K562 (cell line): ENCODE results near the gene COX15. TPM values are rescaled to one million over a fixed set of nuclear protein-coding genes. Genes with fewer than 3 reads are reported as not detected.

ENCODE experiments used
- ATAC-seq: fragments of 200-7000 bp; cut with Tn5 transposase; 3 replicates; pipeline ENCODE4 v1.9.1; 2020; ENCODE audit warnings: moderate library complexity
- BruUV-seq: library from RNA; stranded (reverse); fragments of 400-500 nt; replicated peaks from 2 replicates; lab custom pipeline; 2021; lab: Mats Ljungman, UMichigan
- CTCF ChIA-PET: fragments of 300-600 bp; formaldehyde crosslinking; extraction: SDS; loops from one replicate; lab custom pipeline; 2021; ENCODE audit warnings: low intra/inter-chr PET ratio; lab: Yijun Ruan, JAX
- POLR2A ChIA-PET: fragments of 300-600, 350-650 bp; sonication (Branson Sonifier 250); formaldehyde crosslinking; extraction: SDS; loops from one replicate; lab custom pipeline; 2021; ENCODE audit warnings: antibody characterized with exemption, inconsistent platforms; lab: Yijun Ruan, JAX
- DNase-seq, 4 experiments: peaks; one replicate each; pipeline versions ENCODE4 v3.0.0 to v3.0.0-alpha.2; 2011 to 2018; ENCODE audit warnings: low spot score in 3 of 4, mixed read lengths in 3 of 4; ENCODE audit errors: extremely low read depth in 1 of 4
- FAIRE-seq: peaks from 2 replicates; lab custom pipeline; 2011; peaks lifted over from hg19 to GRCh38; lab: Jason Lieb, UNC
- H2AFZ ChIP-seq: 2 replicates; pipeline ENCODE4 v1.6.0; 2011; ENCODE audit warnings: low read depth, low read length, control low read depth, inconsistent platforms
- H3K27ac ChIP-seq: fragments of 200-600 bp; 3 replicates; pipeline ENCODE4 v1.8.0; 2011; ENCODE audit warnings: low read depth, mild to moderate bottlenecking, control low read depth, inconsistent platforms, low read length, moderate library complexity, mixed read lengths; ENCODE audit errors: extremely low read depth
- H3K27me3 ChIP-seq, 2 experiments: fragments of 300-600 bp in 1 of 2; 2 replicates in 1 of 2; 3 replicates in 1 of 2; pipeline versions ENCODE4 v1.6.0 to v1.8.0; 2011; ENCODE audit warnings: inconsistent platforms in 2 of 2, low read length in 2 of 2, mild to moderate bottlenecking in 1 of 2, mixed read lengths in 1 of 2, moderate library complexity in 1 of 2; ENCODE audit not compliant: control insufficient read depth in 2 of 2, insufficient read depth in 2 of 2
- H3K36me3 ChIP-seq: fragments of 300-600 bp; 3 replicates; pipeline ENCODE4 v1.8.0; 2011; ENCODE audit warnings: mild to moderate bottlenecking, low read length, inconsistent platforms; ENCODE audit not compliant: control insufficient read depth, insufficient read depth
- H3K4me1 ChIP-seq, 2 experiments: fragments of 200-600 bp in 1 of 2; replicated peaks in 1 of 2; 2 replicates in 1 of 2; 3 replicates in 1 of 2; pipeline versions ENCODE4 v1.5.1 to v1.8.0; 2011; ENCODE audit warnings: inconsistent platforms in 2 of 2, low read length in 2 of 2, mild to moderate bottlenecking in 1 of 2, mixed read lengths in 1 of 2, moderate library complexity in 1 of 2; ENCODE audit not compliant: control insufficient read depth in 2 of 2, insufficient read depth in 2 of 2
- H3K4me2 ChIP-seq: 2 replicates; pipeline ENCODE4 v1.6.1; 2011; ENCODE audit warnings: low read length, control low read depth, inconsistent platforms, mixed read lengths; ENCODE audit not compliant: insufficient read depth
- H3K4me3 ChIP-seq: fragments of 200-600 bp; sonication (generic), shearing (Covaris generic); 2 replicates; pipeline ENCODE4 v1.5.1; 2016; ENCODE audit warnings: control low read depth, inconsistent platforms
- H3K79me2 ChIP-seq: fragments of 200-600 bp; 3 replicates; pipeline ENCODE4 v1.8.0; 2011; ENCODE audit warnings: low read length, inconsistent platforms; ENCODE audit not compliant: control insufficient read depth, insufficient read depth
- H3K9ac ChIP-seq, 2 experiments: 2 replicates each; pipeline versions ENCODE4 v1.6.0 to v1.6.1; 2011; ENCODE audit warnings: low read depth in 2 of 2, low read length in 2 of 2, control low read depth in 1 of 2, inconsistent platforms in 1 of 2, mild to moderate bottlenecking in 1 of 2, mixed read lengths in 1 of 2; ENCODE audit not compliant: insufficient read depth in 1 of 2
- H3K9me1 ChIP-seq: one replicate; pipeline ENCODE4 v1.6.0; 2011; ENCODE audit warnings: inconsistent platforms, mild to moderate bottlenecking, low read length, moderate library complexity; ENCODE audit not compliant: control insufficient read depth, insufficient read depth
- H3K9me3 ChIP-seq: replicated peaks from 2 replicates; pipeline ENCODE4 v1.5.1; 2011; ENCODE audit warnings: low read depth, low read length, inconsistent platforms; ENCODE audit not compliant: control insufficient read depth, insufficient read depth
- H4K20me1 ChIP-seq: replicated peaks from 2 replicates; pipeline ENCODE4 v1.6.1; 2011; ENCODE audit warnings: low read length, inconsistent platforms, mixed read lengths; ENCODE audit not compliant: control insufficient read depth, insufficient read depth
- C11orf30 ChIP-seq: fragments of 450-650 bp; IDR thresholded peaks from 2 replicates; pipeline ENCODE4 v1.6.1; 2016; ENCODE audit warnings: low read depth, mild to moderate bottlenecking
- DNMT1 ChIP-seq: fragments of 450-650 bp; IDR thresholded peaks from 2 replicates; pipeline ENCODE4 v1.6.1; 2016; ENCODE audit warnings: antibody characterized with exemption, mild to moderate bottlenecking
- GTF2F1 ChIP-seq: IDR thresholded peaks from 2 replicates; pipeline ENCODE4 v1.6.1; 2011; ENCODE audit warnings: low read depth, low read length, improper control_type of control experiment
- HLTF ChIP-seq: fragments of 450-650 bp; IDR thresholded peaks from 2 replicates; pipeline ENCODE4 v1.6.1; 2016
- HMG20B ChIP-seq: fragments of 250-450 bp; sonication (Bioruptor Pico); IDR thresholded peaks from 2 replicates; pipeline ENCODE4 v1.5.0; 2021; ENCODE audit warnings: mild to moderate bottlenecking
- JUND ChIP-seq, 2 experiments: IDR thresholded peaks; 2 replicates in 1 of 2; 3 replicates in 1 of 2; pipeline ENCODE4 v1.6.1; 2011; ENCODE audit warnings: borderline replicate concordance in 2 of 2, low read depth in 2 of 2, low read length in 2 of 2, improper control_type of control experiment in 1 of 2, missing biosample characterization in 1 of 2, missing genetic modification characterization in 1 of 2, missing genetic modification reagents in 1 of 2
- LARP7 ChIP-seq: fragments of 450-650 bp; IDR thresholded peaks from 2 replicates; pipeline ENCODE4 v1.6.1; 2016
- MAFF ChIP-seq: IDR thresholded peaks from 2 replicates; pipeline ENCODE4 v1.6.1; 2012; ENCODE audit warnings: low read length, improper control_type of control experiment
- MAFG ChIP-seq: fragments of 450-650 bp; conservative IDR thresholded peaks from 2 replicates; pipeline ENCODE4 v1.6.1; 2016; ENCODE audit warnings: missing genetic modification characterization, missing compliant biosample characterization
- MAFK ChIP-seq: IDR thresholded peaks from 2 replicates; pipeline ENCODE4 v1.6.1; 2011; ENCODE audit warnings: low read length, improper control_type of control experiment
- NFATC3 ChIP-seq: fragments of 450-650 bp; IDR thresholded peaks from 2 replicates; pipeline ENCODE4 v1.6.1; 2017; ENCODE audit warnings: mild to moderate bottlenecking
- NFE2 ChIP-seq: IDR thresholded peaks from 2 replicates; pipeline ENCODE4 v1.6.1; 2014; ENCODE audit warnings: antibody characterized with exemption, low read depth
- NFE2L1 ChIP-seq: fragments of 450-650 bp; IDR thresholded peaks from 2 replicates; pipeline ENCODE4 v1.6.1; 2016; ENCODE audit warnings: missing genetic modification characterization, low read depth, mild to moderate bottlenecking, missing compliant biosample characterization, moderate library complexity, borderline replicate concordance
- SP2 ChIP-seq: IDR thresholded peaks from 2 replicates; pipeline ENCODE4 v1.6.1; 2011; ENCODE audit warnings: mild to moderate bottlenecking, low read depth, low read length, moderate library complexity; ENCODE audit not compliant: poor library complexity, severe bottlenecking; ENCODE audit errors: extremely low read depth
- ZNF696 ChIP-seq: fragments of 250-450 bp; sonication (Bioruptor Pico); conservative IDR thresholded peaks from 2 replicates; pipeline ENCODE4 v1.4.0; 2020; ENCODE audit warnings: mild to moderate bottlenecking, moderate library complexity
- WGBS: fragments of 100-300 bp; shearing (Covaris generic); methylation state at CpG from one replicate; pipeline ENCODE4 v1.1.6; 2016; ENCODE audit warnings: low coverage, mixed read lengths; ENCODE audit not compliant: insufficient coverage; ENCODE audit errors: missing lambda C conversion rate; 5-methylcytosine and 5-hydroxymethylcytosine counted together
- in situ Hi-C: fragments of 300-500 bp; cut with MboI; formaldehyde crosslinking; loops from 4 replicates; pipeline ENCODE4 v1.15.0; 2018; ENCODE audit warnings: inconsistent platforms, mixed read lengths
- intact Hi-C: fragments of 100-400 bp; cut with micrococcal nuclease; formaldehyde crosslinking; loops from 2 replicates; pipeline ENCODE4 v1.14.2; 2022
- polyA plus RNA-seq, 8 experiments: library from polyadenylated mRNA; depleted of rRNA in 4 of 8; stranded (reverse) in 5 of 8; unstranded in 3 of 8; fragments of >200 nt; fragmentation: Nextera tagmentation in 2 of 8; fragmentation: Illumina TruSeq in 1 of 8; extraction: Ambion mirVana in 2 of 8; extraction: Trizol in 1 of 8; gene quantifications; 2 replicates each; pipeline versions ENCODE4 v1.2.1 to v1.2.3, GENCODE V29; 2011 to 2014; ENCODE audit warnings: inconsistent platforms in 1 of 8, missing spikeins in 1 of 8
- total RNA-seq, 7 experiments: library from RNA; depleted of rRNA in 6 of 7; stranded (reverse); fragments of >200 nt in 6 of 7; fragmentation: Illumina TruSeq in 2 of 7; extraction: Trizol in 2 of 7; gene quantifications; 2 replicates each; pipeline versions ENCODE4 v1.2.1 to v1.2.3, GENCODE V29; 2011 to 2021; ENCODE audit warnings: low replicate concordance in 1 of 7
- TF ChIP-seq, protein P1 (sequence below): sonication (generic); formaldehyde crosslinking; IDR thresholded peaks from 2 replicates; pipeline ENCODE4 v1.8.0; 2022; ENCODE audit warnings: mild to moderate bottlenecking, missing genetic modification reagents

Gene COX15
- total and polyA plus RNA-seq, 9 of the 15 experiments (the other 6 are each of a cell fraction or from before 2014, with no cell fraction given): 17.4 to 45.1 (median 23.7) TPM

DNA sequence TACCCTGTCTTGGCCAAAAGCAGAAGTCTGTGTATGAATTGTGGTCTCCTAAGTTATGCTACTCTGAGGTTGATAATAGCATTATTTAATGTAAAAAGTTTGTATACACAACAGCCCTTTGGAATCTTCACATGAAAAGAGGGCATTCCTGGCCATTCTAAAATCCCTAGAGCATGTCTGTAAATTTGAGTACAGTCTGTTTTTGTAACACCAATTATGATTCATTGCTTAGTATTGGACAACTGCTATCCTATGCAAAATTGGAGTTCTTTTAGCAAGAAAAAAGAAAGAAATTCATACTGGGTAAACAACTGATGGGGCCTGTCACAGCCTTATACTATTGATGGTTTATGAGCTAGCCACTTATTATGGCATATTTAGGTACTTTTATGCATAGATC is 10.3 kb upstream of the COX15 start (continued):
- TF ChIP-seq NFE2L1 (tag) (no peak), HMG20B (CRISPR knock-in tag) (no peak)

DNA sequence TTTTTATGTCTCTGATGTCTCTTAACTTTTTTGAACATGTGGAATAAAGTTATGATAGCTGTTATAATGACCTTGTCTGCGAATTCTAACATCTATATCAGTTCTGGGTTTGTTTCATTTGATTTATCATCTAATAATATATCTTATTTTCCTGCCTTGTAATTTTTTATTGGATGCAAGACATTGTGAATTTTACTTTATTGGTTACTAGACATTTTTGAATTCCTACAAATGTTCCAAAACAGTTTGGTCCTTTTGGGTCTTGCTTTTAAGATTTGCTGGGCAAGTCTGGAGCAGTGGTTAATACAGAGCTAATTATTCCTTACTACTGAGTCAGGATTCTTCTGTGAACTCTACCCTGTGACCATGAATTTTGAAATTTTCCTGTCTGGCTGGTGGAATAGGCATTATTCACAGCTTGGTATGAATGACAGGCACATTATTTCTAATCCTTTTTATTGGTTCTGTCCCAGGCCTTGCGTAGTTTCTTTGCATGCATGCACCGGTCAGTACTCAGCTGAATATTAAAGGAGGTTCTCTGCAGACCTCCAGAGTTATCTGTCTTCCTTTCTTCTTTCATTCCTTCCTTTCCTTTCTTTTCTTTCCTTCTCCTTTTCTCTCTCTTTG is 9.1 kb upstream of the COX15 start:
- H4K20me1 ChIP-seq: no peaks in the 10 kb centered on the region
- intact Hi-C loops: no loop called here
- H3K36me3 ChIP-seq: peaks cover 88% of the 10 kb centered on the region
- no peak overlapping the region for H3K4me2 ChIP-seq
- in situ Hi-C loops: no loop called here
- H3K9ac ChIP-seq: no peak overlapping the region
- H3K27ac ChIP-seq: no peak overlapping the region
- no peaks in the 10 kb centered on the region for H3K79me2 ChIP-seq
- ChIA-PET CTCF (no interaction called here), POLR2A (no interaction called here)
- FAIRE-seq: no peak
- H3K9me3 ChIP-seq: no peaks in the 10 kb centered on the region; the same call in 1 of the 2 replicates
- no peak overlapping the region for H2AFZ ChIP-seq
- no peak for ATAC-seq
- WGBS: 89% methylated on average over 3 of the region's 3 CpGs
- no peaks in the 10 kb centered on the region for H3K4me1 ChIP-seq
- no peak overlapping the region for H3K4me3 ChIP-seq
- H3K9me1 ChIP-seq: no peaks in the 10 kb centered on the region
- DNase-seq: no peak
- H3K27me3 ChIP-seq: no peaks in the 10 kb centered on the region
- no TSS peak for BruUV-seq
- TF ChIP-seq MAFF: peak; percentile 71
- TF ChIP-seq ZNF696 (CRISPR knock-in tag): no peak
- TF ChIP-seq HLTF: no peak
- TF ChIP-seq C11orf30: peak; percentile 73
- TF ChIP-seq LARP7: no peak
- TF ChIP-seq, protein P1, sequence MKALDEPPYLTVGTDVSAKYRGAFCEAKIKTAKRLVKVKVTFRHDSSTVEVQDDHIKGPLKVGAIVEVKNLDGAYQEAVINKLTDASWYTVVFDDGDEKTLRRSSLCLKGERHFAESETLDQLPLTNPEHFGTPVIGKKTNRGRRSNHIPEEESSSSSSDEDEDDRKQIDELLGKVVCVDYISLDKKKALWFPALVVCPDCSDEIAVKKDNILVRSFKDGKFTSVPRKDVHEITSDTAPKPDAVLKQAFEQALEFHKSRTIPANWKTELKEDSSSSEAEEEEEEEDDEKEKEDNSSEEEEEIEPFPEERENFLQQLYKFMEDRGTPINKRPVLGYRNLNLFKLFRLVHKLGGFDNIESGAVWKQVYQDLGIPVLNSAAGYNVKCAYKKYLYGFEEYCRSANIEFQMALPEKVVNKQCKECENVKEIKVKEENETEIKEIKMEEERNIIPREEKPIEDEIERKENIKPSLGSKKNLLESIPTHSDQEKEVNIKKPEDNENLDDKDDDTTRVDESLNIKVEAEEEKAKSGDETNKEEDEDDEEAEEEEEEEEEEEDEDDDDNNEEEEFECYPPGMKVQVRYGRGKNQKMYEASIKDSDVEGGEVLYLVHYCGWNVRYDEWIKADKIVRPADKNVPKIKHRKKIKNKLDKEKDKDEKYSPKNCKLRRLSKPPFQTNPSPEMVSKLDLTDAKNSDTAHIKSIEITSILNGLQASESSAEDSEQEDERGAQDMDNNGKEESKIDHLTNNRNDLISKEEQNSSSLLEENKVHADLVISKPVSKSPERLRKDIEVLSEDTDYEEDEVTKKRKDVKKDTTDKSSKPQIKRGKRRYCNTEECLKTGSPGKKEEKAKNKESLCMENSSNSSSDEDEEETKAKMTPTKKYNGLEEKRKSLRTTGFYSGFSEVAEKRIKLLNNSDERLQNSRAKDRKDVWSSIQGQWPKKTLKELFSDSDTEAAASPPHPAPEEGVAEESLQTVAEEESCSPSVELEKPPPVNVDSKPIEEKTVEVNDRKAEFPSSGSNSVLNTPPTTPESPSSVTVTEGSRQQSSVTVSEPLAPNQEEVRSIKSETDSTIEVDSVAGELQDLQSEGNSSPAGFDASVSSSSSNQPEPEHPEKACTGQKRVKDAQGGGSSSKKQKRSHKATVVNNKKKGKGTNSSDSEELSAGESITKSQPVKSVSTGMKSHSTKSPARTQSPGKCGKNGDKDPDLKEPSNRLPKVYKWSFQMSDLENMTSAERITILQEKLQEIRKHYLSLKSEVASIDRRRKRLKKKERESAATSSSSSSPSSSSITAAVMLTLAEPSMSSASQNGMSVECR (CRISPR knock-in tag): no peak
- no peak for TF ChIP-seq DNMT1
- no peak for TF ChIP-seq JUND (IDR thresholded peaks at IDR 0.05; ENCODE audit: borderline replicate concordance, low read depth, low read length)
- no peak for TF ChIP-seq JUND (tag; IDR thresholded peaks at IDR 0.05; ENCODE audit: borderline replicate concordance, low read depth, low read length)
- TF ChIP-seq MAFK: peak; percentile 62; the same call in 1 of the 2 replicates
- no peak for TF ChIP-seq GTF2F1
- TF ChIP-seq NFE2: no peak
- no peak for TF ChIP-seq NFATC3
- TF ChIP-seq SP2: no peak
- peak; percentile 61 for TF ChIP-seq MAFG (tag)
